HEK293T (cell line): Measurements from ENCODE around the gene BCAP31.

Experiments
- ARNT ChIP-seq: fragments of 450-650 bp; IDR thresholded peaks from 2 replicates; pipeline ENCODE4 v1.6.1; 2017; ENCODE audit warnings: mild to moderate bottlenecking
- BHLHE40 ChIP-seq: fragments of 450-650 bp; IDR thresholded peaks from 2 replicates; pipeline ENCODE4 v1.6.1; 2016; ENCODE audit warnings: mild to moderate bottlenecking, moderate library complexity, borderline replicate concordance
- FOXA1 ChIP-seq: fragments of 450-650 bp; IDR thresholded peaks from 2 replicates; pipeline ENCODE4 v1.6.1; 2016; ENCODE audit warnings: mild to moderate bottlenecking
- FOXK2 ChIP-seq: fragments of 450-650 bp; IDR thresholded peaks from 2 replicates; pipeline ENCODE4 v1.6.1; 2016; ENCODE audit warnings: mild to moderate bottlenecking
- HDGF ChIP-seq: fragments of 450-650 bp; IDR thresholded peaks from 2 replicates; pipeline ENCODE4 v1.6.1; 2017; ENCODE audit warnings: antibody characterized with exemption, borderline replicate concordance
- SUZ12 ChIP-seq: fragments of 450-650 bp; IDR thresholded peaks from 2 replicates; pipeline ENCODE4 v1.6.1; 2016; ENCODE audit warnings: mild to moderate bottlenecking

DNA sequence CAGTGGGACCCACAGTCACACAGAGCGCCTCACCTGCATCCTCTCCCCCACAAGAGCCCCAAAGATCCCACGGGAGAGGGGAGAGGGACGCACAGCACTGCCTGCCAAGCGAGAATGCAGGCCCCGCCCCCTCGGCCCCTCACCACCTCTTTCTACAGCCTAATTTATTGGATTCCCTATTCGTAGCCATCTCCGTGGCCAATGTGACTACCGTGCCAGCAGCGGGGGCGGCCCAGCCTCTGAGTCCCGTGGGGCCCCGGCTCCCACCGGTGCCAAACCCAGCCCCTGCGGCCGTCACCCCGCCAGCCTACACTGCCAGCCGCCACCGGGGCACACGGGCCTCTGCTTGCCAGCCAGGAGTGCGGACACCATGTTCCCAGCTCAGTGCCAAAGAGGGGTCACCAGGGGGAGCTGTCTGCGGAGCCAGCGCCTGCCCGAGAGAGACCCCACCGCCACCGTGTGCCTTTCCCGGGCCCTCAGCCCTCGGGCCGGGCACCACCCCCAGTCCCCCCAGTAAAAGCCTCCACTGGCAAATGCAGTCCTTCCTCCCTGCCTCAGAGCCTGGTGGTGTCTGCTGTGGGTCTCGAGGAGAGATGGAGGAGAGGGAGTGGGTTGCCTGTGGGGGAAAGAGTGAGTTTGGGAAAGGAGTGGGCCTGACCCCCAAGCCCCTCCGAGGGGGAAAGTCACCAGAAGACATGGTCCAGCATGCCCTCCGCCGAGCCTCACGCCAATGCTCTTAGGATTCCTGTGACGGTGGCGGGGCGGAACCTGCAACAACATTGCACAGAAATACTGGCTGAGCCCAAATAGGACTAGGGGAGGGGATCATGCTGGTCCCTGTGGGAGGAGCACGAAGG, 20.3 kb upstream of the BCAP31 start:
- TF ChIP-seq SUZ12 (no peak), BHLHE40 (no peak), FOXA1 (no peak), ARNT (no peak), FOXK2 (no peak), HDGF (no peak)
